IPS-NIHi7 (cell line): ENCODE results near the gene RASSF1.

Source experiments
- DNase-seq: peaks from one replicate; pipeline ENCODE4 v3.0.0; 2012; ENCODE audit warnings: mixed read lengths; ENCODE audit errors: extremely low spot score

Gene RASSF1

GRCh38 chr3:50299929-50300680, 40.5 kb downstream of the RASSF1 start:
- DNase-seq: no peak

- DNase-seq: no peak
Observed at GRCh38 chr3:50299638-50299928, 41.1 kb downstream of the RASSF1 start.

- peak; percentile 98 for DNase-seq
Observed at GRCh38 chr3:50298836-50299637, 41.6 kb downstream of the RASSF1 start, which contains the start of the genes HYAL3 and NAA80. Gene HYAL3, minus strand, starts transcription at chr3:50299405. Its CDS starts 3,803 bp downstream, at chr3:50295602. Gene NAA80, minus strand, starts transcription at chr3:50299405. Its CDS starts 1,942 bp downstream, at chr3:50297463.

- no peak for DNase-seq
Observed at GRCh38 chr3:50297896-50298725, 42.5 kb downstream of the RASSF1 start.

GRCh38 chr3:50297384-50297775, 43.3 kb downstream of the RASSF1 start:
- DNase-seq: no peak

- no peak for DNase-seq
Observed at GRCh38 chr3:50296721-50297383, 43.8 kb downstream of the RASSF1 start.

- DNase-seq: no peak
Observed at GRCh38 chr3:50295553-50296431, 44.8 kb downstream of the RASSF1 start.

GRCh38 chr3:50294492-50295403, 45.9 kb downstream of the RASSF1 start:
- DNase-seq: no peak

- no peak for DNase-seq
Observed at GRCh38 chr3:50294089-50294488, 46.5 kb downstream of the RASSF1 start.

- no peak for DNase-seq
Observed at GRCh38 chr3:50293079-50293801, 47.4 kb downstream of the RASSF1 start.

- DNase-seq: peak; percentile 95
Observed at GRCh38 chr3:50292159-50293078, 48.2 kb downstream of the RASSF1 start, which contains the start of gene IFRD2. Gene IFRD2, minus strand, starts transcription at chr3:50292429. Its CDS starts 155 bp downstream, at chr3:50292274.

- DNase-seq: no peak
Observed at GRCh38 chr3:50290161-50290641, 50.4 kb downstream of the RASSF1 start.

- DNase-seq: no peak
Observed at GRCh38 chr3:50289130-50289529, 51.5 kb downstream of the RASSF1 start.

GRCh38 chr3:50288387-50289007, 52.1 kb downstream of the RASSF1 start:
- DNase-seq: no peak

- no peak for DNase-seq
Observed at GRCh38 chr3:50287262-50287661, 53.4 kb downstream of the RASSF1 start.

GRCh38 chr3:50286322-50287227, 54.1 kb downstream of the RASSF1 start:
- DNase-seq: no peak
